ENCODE measurements around the gene ZNF367.

- TF ChIP-seq CTCF (conservative IDR thresholded peaks at IDR 0.05): no peak
- no peak for TF ChIP-seq EZH2 (IDR thresholded peaks at IDR 0.05; ENCODE audit: low read depth)
Measured at GRCh38 chr9:96398582-96399324, 19.4 kb downstream of the ZNF367 start.
